OCI-LY7 (cell line): Measurements from ENCODE around the gene TBCB.

Experiments used
- EZH2phosphoT487 ChIP-seq: fragments of 200-600 bp; sonication (generic); IDR thresholded peaks from 2 replicates; pipeline ENCODE4 v1.6.1; 2018; ENCODE audit warnings: low read depth, borderline replicate concordance, mild to moderate bottlenecking, mixed run types, antibody characterized with exemption, low read length, moderate library complexity, mixed read lengths
- TF ChIP-seq, protein P1 (sequence below): fragments of 200-600 bp; sonication (generic); conservative IDR thresholded peaks from 2 replicates; pipeline ENCODE4 v1.5.1; 2014; ENCODE audit warnings: mild to moderate bottlenecking, antibody characterized with exemption, low read length, moderate library complexity, mixed read lengths

GRCh38 chr19:36106441-36106840 is 8.8 kb upstream of the TBCB start:
- TF ChIP-seq, protein P1, sequence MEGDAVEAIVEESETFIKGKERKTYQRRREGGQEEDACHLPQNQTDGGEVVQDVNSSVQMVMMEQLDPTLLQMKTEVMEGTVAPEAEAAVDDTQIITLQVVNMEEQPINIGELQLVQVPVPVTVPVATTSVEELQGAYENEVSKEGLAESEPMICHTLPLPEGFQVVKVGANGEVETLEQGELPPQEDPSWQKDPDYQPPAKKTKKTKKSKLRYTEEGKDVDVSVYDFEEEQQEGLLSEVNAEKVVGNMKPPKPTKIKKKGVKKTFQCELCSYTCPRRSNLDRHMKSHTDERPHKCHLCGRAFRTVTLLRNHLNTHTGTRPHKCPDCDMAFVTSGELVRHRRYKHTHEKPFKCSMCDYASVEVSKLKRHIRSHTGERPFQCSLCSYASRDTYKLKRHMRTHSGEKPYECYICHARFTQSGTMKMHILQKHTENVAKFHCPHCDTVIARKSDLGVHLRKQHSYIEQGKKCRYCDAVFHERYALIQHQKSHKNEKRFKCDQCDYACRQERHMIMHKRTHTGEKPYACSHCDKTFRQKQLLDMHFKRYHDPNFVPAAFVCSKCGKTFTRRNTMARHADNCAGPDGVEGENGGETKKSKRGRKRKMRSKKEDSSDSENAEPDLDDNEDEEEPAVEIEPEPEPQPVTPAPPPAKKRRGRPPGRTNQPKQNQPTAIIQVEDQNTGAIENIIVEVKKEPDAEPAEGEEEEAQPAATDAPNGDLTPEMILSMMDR, result no peak
- no peak for TF ChIP-seq EZH2phosphoT487
